ENCODE data around the gene SLFN12L.
"Not testable (repeated sequence)": the region's sequence is repeated elsewhere in the genome, so short reads cannot be mapped to it uniquely, and the experiment has no call there.

The SLFN12L gene

DNA sequence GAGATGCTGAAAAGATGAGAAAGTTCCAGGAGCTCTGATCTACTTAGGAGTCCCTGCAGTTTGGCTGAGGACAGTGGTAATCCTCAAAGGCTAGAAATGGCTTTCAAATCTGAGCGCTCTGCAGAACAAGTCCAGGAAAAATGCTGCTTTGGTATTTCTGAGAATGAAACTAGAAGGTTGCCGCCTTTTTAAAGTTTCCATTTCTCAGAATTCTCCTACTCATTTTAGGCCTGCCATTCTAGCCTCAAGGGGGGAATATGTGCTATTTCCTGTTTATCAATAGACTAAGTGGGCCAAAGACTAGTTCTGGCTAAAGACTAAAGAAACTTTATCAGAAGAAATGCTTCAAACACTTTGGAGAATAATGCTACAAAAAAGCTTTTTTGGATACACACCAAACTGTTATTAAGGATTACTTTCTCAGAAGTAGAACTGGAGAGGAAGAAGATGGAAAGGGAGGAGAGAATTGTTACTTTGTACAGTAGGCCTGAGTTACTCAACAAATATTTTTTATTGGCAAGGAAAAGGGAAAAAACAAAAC is at the start of gene SLFN12L:
TSS of gene SLFN12L (minus strand) at position 78 of the 541 bp plus-strand sequence. CDS start 15,314 bp downstream, outside the sequence.
- DNase-seq = no peak

DNA sequence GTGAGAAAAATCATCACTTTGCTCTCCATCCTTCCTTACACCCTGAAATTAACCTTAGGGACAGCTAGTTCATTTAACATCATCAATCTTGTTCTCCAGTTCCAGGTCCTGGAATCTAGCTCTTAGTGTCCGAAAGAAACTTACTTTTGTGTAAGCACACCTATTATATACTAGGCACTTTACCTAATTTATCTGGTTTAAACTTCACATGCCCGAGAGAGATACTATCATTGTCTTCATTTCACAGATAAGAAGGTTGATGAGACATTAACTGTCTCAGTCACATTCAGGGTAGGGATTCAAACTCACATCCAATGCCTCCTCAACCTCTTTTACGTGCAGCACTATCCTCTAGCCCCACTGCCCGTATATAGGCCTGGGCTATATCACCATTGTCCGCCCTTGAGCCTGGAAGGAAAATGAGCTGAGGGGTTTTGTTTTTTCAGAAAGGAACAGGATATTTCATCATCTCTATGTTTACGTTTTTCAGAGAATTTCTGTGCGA is 49.1 kb upstream of the SLFN12L start:
- DNase-seq = no peak

DNA sequence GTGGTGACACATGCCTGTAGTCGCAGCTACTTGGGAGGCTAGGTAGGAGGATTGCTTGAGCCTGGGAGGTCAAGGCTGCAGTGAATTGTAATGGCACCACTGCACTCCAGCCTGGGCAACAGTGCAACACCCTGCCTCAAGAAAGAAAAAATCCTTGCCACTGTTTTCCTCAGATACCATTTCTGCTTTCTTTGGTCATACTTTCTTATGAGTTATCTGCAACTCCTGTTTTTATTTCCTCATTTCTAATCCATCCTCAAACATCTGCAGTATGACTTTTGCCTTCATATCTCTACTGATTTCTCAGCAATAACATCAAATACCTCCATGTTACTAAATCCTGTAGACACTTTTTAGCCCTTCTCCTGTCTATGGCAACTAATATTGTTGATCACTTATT is 46.6 kb upstream of the SLFN12L start:
- no peak for DNase-seq

DNA sequence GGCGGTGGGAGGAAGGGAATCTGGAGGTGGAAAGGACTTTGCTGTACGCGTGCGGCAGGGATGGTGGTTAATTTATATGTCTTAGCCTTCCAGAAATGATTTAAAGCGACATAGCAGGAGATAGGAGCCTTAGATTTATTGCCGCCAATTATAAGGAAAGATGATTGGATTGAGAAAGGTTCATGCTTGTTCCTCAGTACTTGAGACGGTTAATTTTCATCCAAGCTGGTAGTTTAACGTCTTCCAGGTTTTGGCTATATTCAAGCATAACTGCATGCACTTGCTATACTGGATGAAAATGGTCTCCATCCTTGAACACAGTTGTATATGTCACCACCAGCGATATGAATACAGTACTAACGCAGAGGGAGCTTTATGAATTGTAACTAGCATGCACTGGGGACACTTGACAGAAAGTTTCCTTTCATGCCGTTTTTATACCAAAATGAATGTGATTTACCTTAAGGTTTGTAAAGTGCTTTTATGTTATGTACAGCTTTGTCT is 41.5 kb upstream of the SLFN12L start:
- DNase-seq = no peak

DNA sequence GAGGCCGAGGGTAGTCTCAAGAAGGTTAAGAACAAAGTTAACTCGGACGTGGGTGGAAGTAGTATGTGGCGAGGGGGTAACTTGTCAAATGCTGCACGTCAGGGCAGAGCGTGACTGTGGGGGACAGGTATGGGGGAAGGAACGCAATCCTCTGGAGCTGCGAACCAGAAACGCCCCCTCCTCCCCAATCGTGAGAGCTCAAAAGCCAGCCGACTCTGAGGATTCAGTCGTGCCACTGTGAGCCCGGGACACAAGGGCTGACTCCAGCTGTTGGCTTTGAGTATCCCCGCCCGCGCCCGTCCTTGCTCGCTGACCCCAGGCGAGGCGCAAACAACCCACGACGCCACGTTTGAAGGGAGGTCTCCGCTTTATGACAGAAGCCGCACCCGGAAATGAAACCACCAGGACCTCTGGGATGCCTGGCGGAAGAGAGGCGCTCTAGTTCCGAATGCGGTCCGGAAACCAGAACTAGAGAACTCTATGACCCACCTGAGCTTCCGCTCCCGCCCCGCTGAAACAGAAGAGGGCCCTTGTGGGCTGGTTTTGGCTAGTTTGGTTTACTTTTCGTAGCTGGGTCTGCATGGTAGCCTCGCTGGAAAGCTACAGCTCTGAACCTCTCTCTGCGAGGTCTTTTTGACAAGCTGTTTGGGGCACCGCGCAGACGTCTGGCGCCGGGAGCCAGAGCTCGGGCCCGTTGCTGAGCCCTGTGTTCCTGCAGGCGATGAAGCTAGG is 40.9 kb upstream of the SLFN12L start, which contains the start of gene PEX12:
TSS of gene PEX12 (minus strand) at position 375 of the 732 bp plus-strand sequence. CDS start 550 bp downstream, outside the sequence.
- DNase-seq = peak; percentile 82

DNA sequence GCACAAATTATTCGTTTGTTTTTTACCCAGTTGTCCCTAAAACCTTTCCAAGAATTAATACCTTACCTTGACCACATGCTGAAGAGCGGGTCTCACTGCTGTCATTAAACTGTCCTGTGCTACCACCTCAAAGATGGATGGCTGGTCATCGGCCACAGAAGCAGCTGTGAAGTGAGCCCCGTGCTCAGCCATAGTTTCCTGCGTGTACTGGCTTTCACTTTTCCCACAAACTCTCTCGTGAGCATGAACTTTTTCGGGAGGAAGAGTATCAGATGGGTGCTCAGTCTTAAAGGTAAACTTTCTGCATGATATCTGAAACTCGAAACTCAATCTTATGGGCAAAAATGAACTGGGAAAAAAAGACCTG is 40.3 kb upstream of the SLFN12L start:
- no peak for DNase-seq

DNA sequence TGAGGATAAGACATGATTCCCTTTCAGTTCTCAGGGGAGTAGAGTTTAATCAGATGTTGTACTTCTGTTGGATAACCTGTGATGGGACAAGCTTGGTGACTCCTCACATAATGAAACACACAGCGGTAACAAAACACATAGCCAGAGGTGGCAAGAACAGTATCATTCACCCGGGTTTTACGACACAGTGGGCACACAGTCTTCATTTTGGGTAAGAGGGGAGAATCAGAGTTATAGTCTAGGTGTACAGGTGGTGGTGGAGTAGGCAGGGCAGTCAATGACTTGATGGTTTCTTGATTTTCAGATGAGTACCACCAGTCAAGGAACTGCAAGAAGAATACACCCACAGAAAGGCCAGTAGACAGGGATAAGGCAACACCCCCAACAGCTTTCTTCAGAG is 38.3 kb upstream of the SLFN12L start:
- no peak for DNase-seq

DNA sequence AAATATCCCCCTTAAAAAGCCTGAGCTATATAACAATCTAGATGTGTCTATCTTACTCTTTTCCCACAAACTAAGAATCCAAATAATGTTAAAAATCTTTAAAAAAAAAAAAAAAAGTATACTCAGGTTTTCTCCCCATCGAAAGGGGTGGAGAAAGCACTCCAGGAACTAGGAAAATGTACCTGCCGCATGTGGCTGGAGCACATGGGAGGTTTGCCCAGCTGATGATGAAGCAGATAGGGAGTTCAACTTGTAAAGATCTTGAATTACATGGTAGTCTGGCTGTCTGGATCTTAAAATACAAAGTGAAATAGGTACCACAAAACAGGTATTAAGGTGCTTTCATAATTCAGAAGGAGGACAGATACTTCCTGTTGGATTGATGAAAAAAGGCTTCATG is 31.9 kb upstream of the SLFN12L start:
- DNase-seq = no peak

DNA sequence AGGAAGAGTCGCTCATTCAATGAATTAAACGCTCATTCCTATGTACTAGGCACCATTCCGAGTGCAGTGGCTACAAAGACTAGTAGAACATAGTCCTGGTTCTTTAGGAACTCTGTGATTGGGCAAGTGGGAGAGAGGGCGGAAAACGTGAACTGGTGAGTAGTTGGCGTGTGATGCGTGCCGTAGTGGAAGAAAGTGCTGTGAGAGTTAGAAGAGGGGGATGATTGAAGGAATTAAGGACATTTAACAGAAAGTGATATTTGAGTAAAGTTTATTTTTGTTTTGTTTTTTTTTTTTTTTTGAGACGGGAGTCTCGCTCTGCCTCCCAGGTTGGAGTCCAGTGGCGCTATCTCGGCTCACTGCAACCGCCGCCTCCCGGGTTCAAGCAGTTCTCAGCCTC is 31.1 kb upstream of the SLFN12L start:
- DNase-seq = no peak

DNA sequence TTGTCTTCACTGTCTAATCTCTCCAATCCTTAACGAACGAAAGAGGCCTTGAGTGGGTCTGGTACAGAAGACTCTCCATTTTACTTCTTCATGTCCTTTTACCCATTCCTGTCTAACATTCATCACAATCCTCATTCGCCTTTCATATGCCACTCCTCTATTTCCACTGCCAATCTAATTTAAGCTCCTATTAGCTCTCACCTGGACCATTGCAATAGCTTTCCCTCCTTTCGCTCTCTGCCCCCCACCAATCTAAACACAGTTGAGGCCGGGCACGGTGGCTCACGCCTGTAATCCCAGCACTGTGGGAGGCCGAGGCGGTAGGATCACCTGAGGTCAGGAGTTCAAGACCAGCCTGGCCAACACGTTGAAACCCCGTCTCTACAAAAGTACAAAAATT is 29.5 kb upstream of the SLFN12L start:
- no peak for DNase-seq

DNA sequence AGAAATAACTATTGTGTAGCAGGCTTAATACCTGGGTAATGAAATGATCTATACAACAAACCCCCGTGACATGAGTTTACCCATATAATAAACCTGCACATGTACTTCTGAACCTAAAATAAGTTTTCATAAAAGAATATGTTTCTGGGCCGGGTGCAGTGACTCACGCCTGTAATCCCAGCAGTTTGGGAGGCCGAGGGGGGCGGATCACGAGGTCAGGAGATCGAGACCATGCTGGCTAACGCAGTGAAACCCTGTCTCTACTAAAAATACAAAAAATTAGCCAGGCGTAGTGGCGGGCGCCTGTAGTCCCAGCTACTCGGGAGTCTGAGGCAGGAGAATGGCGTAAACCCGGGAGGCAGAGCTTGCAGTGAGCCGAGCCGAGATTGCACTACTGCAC is 25.7 kb upstream of the SLFN12L start:
- not testable (repeated sequence) for DNase-seq

DNA sequence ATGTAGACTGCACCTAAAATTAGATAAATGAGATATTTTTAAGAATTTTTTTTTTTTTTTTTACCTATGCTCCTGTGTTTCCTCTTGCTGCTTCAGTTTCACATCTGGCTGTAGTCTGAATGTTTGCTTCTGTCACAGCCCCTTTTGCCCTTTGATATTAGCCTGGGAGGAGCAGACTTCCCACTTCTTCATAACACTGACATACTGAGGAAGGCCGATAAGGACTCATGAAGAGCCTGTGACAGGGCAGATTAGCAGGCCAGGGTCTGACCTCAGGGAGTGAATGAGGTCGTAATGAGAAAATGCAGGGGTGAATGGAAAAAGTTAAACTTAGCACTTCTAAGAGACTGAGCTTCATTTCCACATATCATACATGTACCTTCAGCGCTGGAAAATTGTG is 23.2 kb upstream of the SLFN12L start, which contains the start of gene SLFN14:
TSS of gene SLFN14 (minus strand) at position 117 of the 400 bp plus-strand sequence. CDS start 2,757 bp downstream, outside the sequence.
- no peak for DNase-seq

DNA sequence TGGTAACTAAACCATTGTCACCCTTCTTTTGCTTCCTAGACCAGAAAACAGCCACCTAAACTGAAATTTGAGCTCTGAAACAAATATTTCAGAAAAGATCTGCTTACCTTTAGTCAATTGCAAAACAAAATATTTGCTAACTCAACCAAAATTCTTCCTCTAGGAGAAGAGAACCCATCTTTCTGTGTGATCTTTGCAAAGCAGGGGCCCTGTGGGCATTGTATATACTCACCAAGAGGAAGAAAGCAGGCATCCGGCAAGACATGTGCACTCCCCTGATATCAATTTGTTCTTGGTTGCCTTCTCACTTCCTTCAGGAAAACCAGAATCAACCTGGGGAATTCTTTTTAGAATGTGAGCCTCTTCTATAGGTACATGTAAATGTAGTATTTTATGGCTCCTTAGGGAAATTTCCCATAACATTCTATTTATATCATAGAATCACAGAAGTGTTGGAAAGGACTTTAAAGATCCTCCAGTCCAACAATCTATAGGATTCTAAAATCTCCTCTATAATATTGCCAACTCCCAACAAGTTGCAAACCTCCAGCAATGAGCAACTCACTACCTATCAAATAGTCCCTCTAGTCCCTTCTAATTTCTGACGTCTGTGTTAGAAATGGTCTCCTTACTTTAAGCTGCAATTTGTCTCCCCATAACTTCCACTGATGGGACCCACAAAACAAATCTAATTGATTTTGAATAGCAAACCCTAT is 22.2 kb upstream of the SLFN12L start:
- DNase-seq = no peak

DNA sequence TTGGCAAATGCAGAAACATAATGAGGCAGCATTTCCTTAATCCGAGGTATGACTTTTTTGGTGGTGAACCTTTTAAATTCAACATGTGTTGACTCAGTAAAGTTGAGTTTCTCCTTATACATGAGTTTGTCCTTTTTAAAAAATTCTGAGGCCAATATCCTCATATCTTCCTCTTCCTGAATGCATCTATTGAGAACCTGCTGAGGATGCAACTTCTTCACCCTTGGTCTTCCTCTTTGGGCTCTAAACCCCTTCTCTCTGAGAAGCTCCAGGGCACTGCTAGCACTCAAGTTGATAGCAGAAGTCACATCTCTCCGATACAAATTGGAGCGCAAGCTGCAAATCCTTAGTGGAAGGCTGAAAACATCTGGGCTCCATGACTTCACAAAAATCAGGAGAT is 19.9 kb upstream of the SLFN12L start:
- no peak for DNase-seq

DNA sequence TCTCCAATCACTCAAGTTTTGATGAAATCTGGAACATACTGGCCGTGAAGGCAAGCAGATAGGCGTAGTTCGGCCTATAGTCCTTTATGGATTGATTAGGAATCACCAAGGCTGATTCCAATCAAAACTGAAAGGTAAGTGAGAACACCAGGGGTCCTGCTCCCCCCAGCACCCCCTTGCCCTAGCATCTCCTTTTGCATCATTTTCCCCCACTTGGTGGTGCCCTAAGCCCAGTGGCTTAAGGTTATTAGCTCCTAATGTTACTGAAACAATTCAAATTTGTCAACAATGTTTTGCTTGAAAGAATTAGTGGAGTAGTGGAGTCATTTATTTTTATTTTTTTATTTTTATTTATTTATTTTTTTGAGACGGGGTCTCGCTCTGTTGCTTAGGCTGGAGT is 18.2 kb upstream of the SLFN12L start:
- DNase-seq = no peak

DNA sequence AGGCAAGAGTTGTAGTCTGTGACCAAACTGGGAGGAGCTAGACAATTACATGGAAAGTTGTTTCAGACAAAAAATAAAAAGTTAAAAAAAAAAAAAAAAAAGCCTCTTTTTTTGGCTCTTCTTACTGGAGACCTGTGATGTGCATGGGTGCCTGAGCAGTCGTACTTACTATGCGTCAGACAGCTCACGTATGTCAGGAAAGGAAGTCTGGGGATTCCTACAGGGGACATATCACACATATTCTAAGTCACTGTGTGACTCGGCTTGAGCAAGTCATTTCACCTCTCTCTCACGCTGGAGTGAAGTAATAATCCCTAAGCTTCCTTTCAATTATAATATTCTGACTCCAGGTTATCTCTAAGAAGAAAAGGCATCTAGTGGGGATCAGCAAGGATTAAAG is 17.2 kb upstream of the SLFN12L start:
- no peak for DNase-seq

DNA sequence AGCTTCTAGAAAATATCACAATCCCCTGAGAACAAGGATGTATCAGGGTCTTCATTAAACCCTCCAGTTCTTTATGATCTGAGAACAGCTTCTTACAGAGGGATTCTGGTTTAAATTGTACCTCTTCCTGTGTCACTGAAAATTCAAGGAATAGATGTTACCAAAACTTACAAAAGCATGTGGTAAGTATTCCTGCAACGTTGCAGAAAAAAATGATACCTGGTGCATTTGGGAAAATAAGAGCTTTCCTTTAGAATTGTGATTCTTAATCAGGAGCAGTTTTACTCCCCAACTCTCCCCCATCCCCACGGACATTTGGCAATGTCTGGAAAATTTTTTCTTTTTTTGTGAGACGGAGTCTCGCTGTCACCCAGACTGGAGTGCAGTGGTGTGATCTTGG is 15.8 kb upstream of the SLFN12L start:
- no peak for DNase-seq

DNA sequence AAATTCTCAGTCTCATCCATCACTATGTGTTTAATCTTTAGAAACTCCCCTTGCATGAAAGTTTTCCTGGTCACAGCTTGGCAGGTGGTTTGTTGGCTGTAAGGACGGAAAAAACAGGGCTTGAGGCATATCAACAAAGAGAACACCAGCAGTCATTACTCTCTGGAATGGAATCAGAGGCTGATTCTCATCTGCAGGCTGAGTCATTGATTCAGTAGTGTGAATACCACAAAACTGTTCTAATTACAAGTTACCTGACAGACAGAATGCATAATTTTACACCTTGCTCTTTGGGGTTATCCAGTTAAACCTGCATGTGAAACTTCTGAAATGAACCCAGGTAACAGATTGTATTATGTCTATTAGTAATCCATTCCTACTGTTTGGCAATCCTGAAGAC is 11.5 kb upstream of the SLFN12L start:
- DNase-seq = no peak

DNA sequence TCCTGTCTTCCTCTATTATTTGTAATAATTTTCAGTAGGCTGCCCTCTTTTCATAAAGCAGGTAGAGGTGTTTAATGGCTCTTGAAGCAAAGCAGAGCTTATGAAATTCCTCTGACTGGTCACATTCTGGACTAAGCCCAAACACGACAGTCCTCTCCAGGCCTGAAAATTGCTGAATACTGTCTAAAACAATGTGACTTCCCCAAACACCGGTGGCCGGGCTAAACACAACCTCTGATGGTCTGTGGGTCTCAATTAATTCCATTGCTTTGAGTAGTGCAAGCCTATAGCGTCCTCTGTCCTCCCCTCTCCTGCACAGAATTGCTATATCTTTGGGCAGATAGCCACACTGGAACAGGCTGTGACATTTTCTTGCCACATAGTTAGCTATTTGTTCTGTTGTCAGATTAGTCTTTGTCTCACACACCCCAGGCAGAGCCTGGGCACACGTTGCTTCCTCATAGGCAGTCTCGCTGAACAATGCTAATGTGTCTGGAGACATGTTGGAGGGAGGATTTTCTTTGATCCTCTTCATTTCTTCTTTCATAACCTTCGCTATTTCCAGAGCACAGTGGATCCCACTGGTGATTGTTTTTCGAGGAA is 10.8 kb upstream of the SLFN12L start:
- DNase-seq = no peak

DNA sequence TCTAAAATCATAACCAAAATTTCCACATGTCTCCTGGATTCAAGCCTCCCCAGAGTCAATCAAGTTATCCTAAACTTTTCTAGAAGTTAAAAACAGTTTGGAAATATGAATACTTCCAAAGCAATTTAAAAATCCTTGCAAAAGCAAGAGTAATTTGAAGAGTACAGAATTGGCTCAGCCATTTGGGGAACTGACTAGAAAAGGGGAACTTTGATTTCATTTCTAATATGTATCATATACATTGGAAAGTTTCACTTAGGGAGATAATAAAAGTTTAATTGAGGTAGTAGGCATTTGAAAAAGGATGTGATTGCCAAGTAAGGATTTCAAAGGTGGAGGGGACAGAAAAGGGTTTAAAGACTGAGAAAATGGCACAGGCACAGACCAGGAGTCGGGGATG is 9.0 kb upstream of the SLFN12L start:
- DNase-seq = no peak

DNA sequence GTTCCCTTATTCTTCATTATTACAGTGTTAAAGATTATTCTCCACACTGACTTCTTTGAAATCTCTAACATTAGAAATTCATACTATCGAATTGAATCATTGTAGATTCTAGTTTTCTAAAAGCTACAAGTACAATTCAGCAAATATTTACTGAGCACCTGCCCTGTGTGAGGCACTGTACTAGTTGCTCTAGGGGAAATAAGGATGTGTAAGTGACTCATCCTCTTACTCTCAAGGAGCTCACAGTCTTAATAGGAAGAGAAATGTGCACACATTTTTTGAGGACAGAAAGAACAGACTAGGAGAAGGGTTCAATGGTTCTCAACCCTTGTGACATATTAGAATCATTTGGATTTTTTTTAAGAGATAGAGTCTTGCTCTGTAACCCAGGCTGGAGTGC is 7.7 kb upstream of the SLFN12L start:
- DNase-seq = no peak

DNA sequence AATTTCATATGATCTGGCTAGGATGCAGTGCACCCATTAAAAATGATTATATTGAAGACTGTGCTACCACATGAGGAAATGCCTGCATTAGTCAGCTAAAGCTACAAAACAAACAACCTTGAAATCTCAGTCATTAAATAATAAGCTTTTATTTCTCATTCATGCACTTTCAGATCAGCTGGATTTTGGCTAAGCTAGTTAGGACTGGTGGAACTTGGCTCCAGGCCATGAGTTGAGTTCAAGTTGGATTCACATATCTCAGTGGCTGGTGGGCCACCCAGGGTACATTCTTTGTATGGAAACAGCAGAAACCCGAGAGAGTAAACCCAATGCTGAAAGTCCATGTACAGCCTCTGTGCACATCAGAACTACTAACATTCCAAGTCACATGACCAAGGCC is 6.4 kb upstream of the SLFN12L start:
- DNase-seq = no peak

DNA sequence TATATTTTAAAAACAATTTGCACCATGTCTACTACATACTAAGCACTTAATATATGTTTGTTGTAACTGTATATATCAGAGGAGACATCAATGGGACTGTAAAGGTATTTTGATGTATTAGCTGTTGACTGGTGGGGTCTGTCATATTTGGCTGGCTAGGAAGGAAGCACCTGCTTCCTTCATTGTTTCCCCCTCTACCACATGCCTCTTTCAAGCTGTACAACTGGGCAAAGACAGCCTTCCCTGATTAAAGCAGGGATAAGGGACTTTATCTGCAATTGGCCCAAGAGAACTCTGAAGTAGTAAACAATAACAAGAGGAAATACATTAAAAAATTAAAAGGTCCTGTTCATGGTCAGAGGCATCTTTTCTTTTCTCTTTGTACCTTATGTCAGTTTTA is 5.5 kb upstream of the SLFN12L start:
- DNase-seq = no peak

Measured in NCI-H2227 treated with DMSO at 0.1 percent for 48 hours (cell line).